RKO (cell line): ENCODE results near the gene ZNF681.
"Not testable (repeated sequence)": the region's sequence is repeated elsewhere in the genome, so short reads cannot be mapped to it uniquely, and the experiment has no call there.

Experiments used
- DNase-seq: peaks from one replicate; pipeline ENCODE4 v3.0.0-alpha.2; 2016; ENCODE audit warnings: low spot score

Gene ZNF681

GRCh38 chr19:23692937-23693336 lies 65.8 kb downstream of the ZNF681 start:
- not testable (repeated sequence) for DNase-seq
